CD14-positive monocyte (primary cell): Measurements from ENCODE around the gene MSX1. TPM values are rescaled to one million over a fixed set of nuclear protein-coding genes. Genes with fewer than 3 reads are reported as not detected.

Source experiments
- DNase-seq, 3 donors: peaks; one replicate each; pipeline ENCODE4 v3.0.0-alpha.2; 2011 to 2022
- H2AFZ ChIP-seq: 2 replicates; pipeline ENCODE4 v1.6.0; 2012; ENCODE audit warnings: mild to moderate bottlenecking, low read depth, low read length, inconsistent platforms; ENCODE audit not compliant: insufficient read depth, poor library complexity, severe bottlenecking
- H3K27ac ChIP-seq, 2 donors: 1 replicate in 1 of 2; 2 replicates in 1 of 2; pipeline ENCODE4 v1.5.1; 2012 to 2013; ENCODE audit warnings: low read length in 2 of 2, control low read depth in 1 of 2, inconsistent platforms in 1 of 2, low read depth in 1 of 2, mild to moderate bottlenecking in 1 of 2
- H3K27me3 ChIP-seq, 2 donors: one replicate each; pipeline versions ENCODE4 v1.6.0 to v1.6.1; 2011 to 2013; ENCODE audit warnings: low read length in 2 of 2; ENCODE audit not compliant: control insufficient read depth in 2 of 2, insufficient read depth in 2 of 2
- H3K36me3 ChIP-seq, 2 donors: replicated peaks in 1 of 2; 1 replicate in 1 of 2; 2 replicates in 1 of 2; pipeline versions ENCODE4 v1.5.1 to v1.6.1; 2012 to 2013; ENCODE audit warnings: low read length in 2 of 2, control low read depth in 1 of 2, inconsistent platforms in 1 of 2, mild to moderate bottlenecking in 1 of 2; ENCODE audit not compliant: insufficient read depth in 2 of 2, control insufficient read depth in 1 of 2
- H3K4me1 ChIP-seq, 2 donors: 1 replicate in 1 of 2; 2 replicates in 1 of 2; pipeline versions ENCODE4 v1.5.1 to v1.6.1; 2012 to 2013; ENCODE audit warnings: low read length in 2 of 2, control low read depth in 1 of 2, inconsistent platforms in 1 of 2, mild to moderate bottlenecking in 1 of 2, moderate library complexity in 1 of 2; ENCODE audit not compliant: insufficient read depth in 2 of 2, control insufficient read depth in 1 of 2
- H3K4me2 ChIP-seq: replicated peaks from 2 replicates; pipeline ENCODE3; 2012; ENCODE audit warnings: low read length, moderate library complexity, mild to moderate bottlenecking; ENCODE audit not compliant: poor library complexity, severe bottlenecking; ENCODE audit errors: extremely low read depth
- H3K4me3 ChIP-seq, 3 experiments: fragments of 200-600 bp in 1 of 3; sonication (generic) in 1 of 3; replicated peaks in 1 of 3; 1 replicate in 2 of 3; 2 replicates in 1 of 3; pipeline ENCODE4 v1.5.1; 2011 to 2013; ENCODE audit warnings: low read length in 3 of 3, mild to moderate bottlenecking in 3 of 3, control low read depth in 2 of 3, low read depth in 2 of 3, inconsistent platforms in 1 of 3, moderate library complexity in 1 of 3
- H3K79me2 ChIP-seq: 2 replicates; pipeline ENCODE4 v1.6.0; 2012; ENCODE audit warnings: mild to moderate bottlenecking, control low read depth, inconsistent platforms, low read length, moderate library complexity; ENCODE audit not compliant: insufficient read depth
- H3K9ac ChIP-seq: 2 replicates; pipeline ENCODE4 v1.6.0; 2017; ENCODE audit warnings: low read length, mild to moderate bottlenecking; ENCODE audit not compliant: insufficient read depth, poor library complexity, severe bottlenecking
- H3K9me3 ChIP-seq, 2 donors: replicated peaks in 1 of 2; 1 replicate in 1 of 2; 2 replicates in 1 of 2; pipeline versions ENCODE4 v1.5.1 to v1.6.1; 2012 to 2013; ENCODE audit warnings: low read length in 2 of 2, control low read depth in 1 of 2; ENCODE audit not compliant: control insufficient read depth in 1 of 2, insufficient read depth in 1 of 2
- H4K20me1 ChIP-seq: 2 replicates; pipeline ENCODE4 v1.6.0; 2012; ENCODE audit warnings: mild to moderate bottlenecking, low read length, control low read depth, moderate library complexity; ENCODE audit not compliant: insufficient read depth
- H3K27ac Mint-ChIP-seq, 7 donors: one replicate each; pipeline ENCODE4 v1.8.0; 2020; ENCODE audit warnings: mild to moderate bottlenecking in 7 of 7, mixed read lengths in 7 of 7, moderate library complexity in 6 of 7, inconsistent platforms in 2 of 7
- H3K27me3 Mint-ChIP-seq, 3 donors: one replicate each; pipeline ENCODE4 v1.8.0; 2021 to 2022; ENCODE audit warnings: low read depth in 3 of 3, mild to moderate bottlenecking in 3 of 3, mixed read lengths in 3 of 3, moderate library complexity in 3 of 3, inconsistent platforms in 1 of 3
- H3K36me3 Mint-ChIP-seq, 2 donors: one replicate each; pipeline ENCODE4 v1.8.0; 2020; ENCODE audit warnings: mixed read lengths in 2 of 2, inconsistent platforms in 1 of 2, mild to moderate bottlenecking in 1 of 2
- H3K4me1 Mint-ChIP-seq: one replicate; pipeline ENCODE4 v1.8.0; 2020; ENCODE audit warnings: mild to moderate bottlenecking, mixed read lengths
- H3K4me3 Mint-ChIP-seq, 2 donors: one replicate each; pipeline ENCODE4 v1.8.0; 2020; ENCODE audit warnings: mild to moderate bottlenecking in 2 of 2, mixed read lengths in 2 of 2, moderate library complexity in 1 of 2
- H3K9me3 Mint-ChIP-seq, 7 donors: one replicate each; pipeline ENCODE4 v1.8.0; 2020 to 2022; ENCODE audit warnings: mixed read lengths in 7 of 7, mild to moderate bottlenecking in 6 of 7, moderate library complexity in 6 of 7, inconsistent platforms in 2 of 7
- CTCF ChIP-seq: fragments of 200-600 bp; IDR thresholded peaks from one replicate; pipeline ENCODE4 v1.8.0; 2022; ENCODE audit warnings: antibody characterized with exemption, mild to moderate bottlenecking
- WGBS: methylation state at CpG from one replicate; pipeline ENCODE4 v1.1.5; 2013; ENCODE audit warnings: missing lambda C conversion rate; ENCODE audit not compliant: insufficient coverage; 5-methylcytosine and 5-hydroxymethylcytosine counted together
- intact Hi-C, 2 donors: fragments of 100-400 bp; cut with micrococcal nuclease; formaldehyde crosslinking; loops; one replicate each; pipeline versions ENCODE4 v1.15.0 to v1.15.1; 2023
- polyA minus RNA-seq: library from RNA; depleted of rRNA, polyadenylated mRNA; stranded (reverse); fragments of >200 nt; gene quantifications from 2 replicates; pipeline ENCODE4 v1.2.3, GENCODE V29; 2012
- polyA plus RNA-seq, 3 donors: library from polyadenylated mRNA; depleted of rRNA in 1 of 3; unstranded in 2 of 3; stranded (reverse) in 1 of 3; fragments of 300-500 nt in 2 of 3; fragments of >200 nt in 1 of 3; fragmentation: Illumina TruSeq in 2 of 3; gene quantifications; 1 replicate in 2 of 3; 2 replicates in 1 of 3; pipeline ENCODE4 v1.2.3, GENCODE V29; 2012 to 2021
- total RNA-seq, 12 experiments: library from RNA in 1 of 12; stranded (reverse) in 1 of 12; fragments of 120-200 nt in 1 of 12; gene quantifications; one replicate each; pipeline ENCODE4 v1.2.4 and lab custom pipeline; 2013 to 2026; ENCODE audit warnings: mixed read lengths in 6 of 12, inconsistent platforms in 1 of 12

Gene MSX1
- not detected for total RNA-seq (2013)
- polyA plus RNA-seq: not detected
- polyA minus RNA-seq: not detected in 2 replicates
- total RNA-seq (lab: John Stamatoyannopoulos, UW): 0 to 0.70 (median 0.17) reads per million in 11 experiments

DNA sequence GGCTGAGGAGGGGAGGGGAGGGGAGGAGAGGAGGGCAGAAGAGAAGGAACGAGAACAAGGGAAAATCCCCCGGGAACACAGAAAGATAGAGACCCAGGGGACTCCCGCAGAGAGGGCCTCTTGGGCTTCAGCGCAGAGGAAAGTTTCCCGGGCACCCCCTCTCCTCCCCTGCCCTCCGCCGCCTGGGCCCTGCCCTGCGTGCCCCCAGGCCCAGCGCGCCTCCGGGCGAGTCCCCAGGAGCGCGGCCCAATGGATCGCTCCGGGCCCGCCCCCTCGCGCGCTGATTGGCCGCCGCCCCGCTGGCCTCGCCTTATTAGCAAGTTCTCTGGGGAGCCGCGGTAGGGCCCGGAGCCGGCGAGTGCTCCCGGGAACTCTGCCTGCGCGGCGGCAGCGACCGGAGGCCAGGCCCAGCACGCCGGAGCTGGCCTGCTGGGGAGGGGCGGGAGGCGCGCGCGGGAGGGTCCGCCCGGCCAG is at the start of gene MSX1:
MSX1 (plus strand) TSS at position 341 of the 474 bp plus-strand sequence. CDS start 235 bp downstream, outside the sequence.
- no peaks in the 10 kb centered on the region for H3K79me2 ChIP-seq
- intact Hi-C loops: no loop called here
- peaks cover 10 to 60% (median 38%) of the 10 kb centered on the region in 7 donors for H3K9me3 Mint-ChIP-seq
- WGBS: under 1% methylated on average over 44 of the region's 44 CpGs
- no peak within 1 kb of the TSS for H3K27ac ChIP-seq
- H4K20me1 ChIP-seq: no peaks in the 10 kb centered on the region
- peak within 1 kb of the TSS; percentile 74 for H3K4me2 ChIP-seq
- peaks cover 37% of the 10 kb centered on the region for H3K4me1 Mint-ChIP-seq
- H3K9me3 ChIP-seq: peaks cover 26 to 69% of the 10 kb centered on the region in 2 donors
- peaks cover 9 to 23% of the 10 kb centered on the region in 2 donors for H3K36me3 Mint-ChIP-seq
- TF ChIP-seq CTCF: no peak
- peak in 1 of 3 donors; percentile 31 for DNase-seq
- H3K4me3 Mint-ChIP-seq: peak within 1 kb of the TSS; percentile 77 to 95
- H3K27ac Mint-ChIP-seq: peak within 1 kb of the TSS in 1 of 7 donors; percentile 76
- peak within 1 kb of the TSS; percentile 8 to 72 (median 35) for H3K4me3 ChIP-seq
- no peak within 1 kb of the TSS for H3K9ac ChIP-seq
- H3K27me3 ChIP-seq: peaks cover 85 to 92% of the 10 kb centered on the region in 2 donors
- H3K27me3 Mint-ChIP-seq: peaks cover 84 to 88% (median 87%) of the 10 kb centered on the region in 3 donors
- peaks cover 17 to 20% of the 10 kb centered on the region in 2 donors for H3K4me1 ChIP-seq
- peak within 1 kb of the TSS; percentile 59 for H2AFZ ChIP-seq
- no peaks in the 10 kb centered on the region for H3K36me3 ChIP-seq

- no peak for DNase-seq
- H4K20me1 ChIP-seq: no peaks in the 10 kb centered on the region
- intact Hi-C loops: no loop called here
- no peak for TF ChIP-seq CTCF
- H3K27me3 ChIP-seq: no peaks in the 10 kb centered on the region
- no peak overlapping the region for H3K9ac ChIP-seq
- WGBS: 90% methylated on average over 8 of the region's 8 CpGs
- no peaks in the 10 kb centered on the region for H3K79me2 ChIP-seq
- H3K36me3 ChIP-seq: no peaks in the 10 kb centered on the region
- H3K27ac Mint-ChIP-seq: no peak overlapping the region
- H3K9me3 Mint-ChIP-seq: peaks cover 7 to 25% (median 14%) of the 10 kb centered on the region in 7 donors
- H3K4me3 ChIP-seq: no peak overlapping the region
- H3K4me1 ChIP-seq: no peaks in the 10 kb centered on the region
- H2AFZ ChIP-seq: no peak overlapping the region
- H3K4me1 Mint-ChIP-seq: no peaks in the 10 kb centered on the region
- H3K4me2 ChIP-seq: no peak overlapping the region
- no peak overlapping the region for H3K27ac ChIP-seq
- no peak overlapping the region for H3K4me3 Mint-ChIP-seq
- peaks cover 1 to 13% (median 10%) of the 10 kb centered on the region in 3 donors for H3K27me3 Mint-ChIP-seq
- no peaks in the 10 kb centered on the region for H3K36me3 Mint-ChIP-seq
- H3K9me3 ChIP-seq: peaks cover 10 to 30% of the 10 kb centered on the region in 2 donors
Measured at GRCh38 chr4:4810092-4810774, 49.2 kb upstream of the MSX1 start.
